ENCODE results near the gene IFIH1.

GRCh38 chr2:162342321-162342720 is 23.8 kb upstream of the IFIH1 start:
- TF ChIP-seq CTCF (conservative IDR thresholded peaks at IDR 0.05 in 1 of 2, IDR thresholded peaks at IDR 0.05 in 1 of 2; ENCODE audit: extremely low read depth in 1 of 2, insufficient read depth in 1 of 2, low read depth in 1 of 2, low read length in 2 of 2) (no peak), EZH2 (IDR thresholded peaks at IDR 0.05; ENCODE audit: borderline replicate concordance, low read length) (no peak)

Data from mammary epithelial cell (primary cell).